HG03108 (cell line): Measurements from ENCODE around the gene EME2.

Experiments
- ATAC-seq: cut with Tn5 transposase; IDR thresholded peaks from one replicate; pipeline ENCODE4 v1.9.1; 2021; ENCODE audit warnings: moderate library complexity; ENCODE audit not compliant: unreplicated experiment

EME2 gene

DNA sequence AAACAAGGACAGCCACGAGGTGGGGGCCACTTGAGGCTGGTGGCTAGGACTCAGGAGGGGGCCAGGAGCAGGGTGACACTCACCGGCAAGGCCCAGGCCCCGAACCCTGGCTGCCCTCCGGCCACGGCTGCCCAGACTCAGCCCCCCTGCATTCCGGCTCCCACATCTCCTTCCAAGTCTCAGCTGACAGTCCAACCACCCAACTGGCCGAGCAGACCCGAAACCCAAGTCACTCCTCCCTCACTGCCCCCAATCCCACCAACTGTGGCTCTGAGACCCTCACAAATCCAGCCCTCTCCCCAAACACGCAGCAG lies 44.6 kb downstream of the EME2 start:
- ATAC-seq, result no peak

DNA sequence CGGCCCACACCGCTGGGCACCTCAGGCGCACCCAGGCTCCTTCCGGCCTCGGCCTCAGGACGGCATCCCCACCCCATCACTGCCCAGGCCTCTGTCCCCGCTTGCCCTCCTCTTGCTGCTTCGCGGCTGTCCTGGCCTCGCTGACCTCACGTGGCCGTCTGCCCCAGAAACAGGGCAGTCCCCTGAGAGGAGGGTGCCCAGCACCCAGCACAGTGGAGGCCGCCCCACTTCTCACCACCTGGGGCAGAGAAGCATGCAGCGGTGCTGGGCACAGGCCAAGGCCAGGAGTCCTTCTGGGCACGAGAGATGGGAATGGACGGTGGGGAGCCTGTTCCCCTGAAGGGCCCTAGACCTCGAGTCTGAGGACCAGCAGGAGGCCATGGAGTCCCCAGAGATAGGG lies 45.1 kb downstream of the EME2 start:
- ATAC-seq, result no peak

DNA sequence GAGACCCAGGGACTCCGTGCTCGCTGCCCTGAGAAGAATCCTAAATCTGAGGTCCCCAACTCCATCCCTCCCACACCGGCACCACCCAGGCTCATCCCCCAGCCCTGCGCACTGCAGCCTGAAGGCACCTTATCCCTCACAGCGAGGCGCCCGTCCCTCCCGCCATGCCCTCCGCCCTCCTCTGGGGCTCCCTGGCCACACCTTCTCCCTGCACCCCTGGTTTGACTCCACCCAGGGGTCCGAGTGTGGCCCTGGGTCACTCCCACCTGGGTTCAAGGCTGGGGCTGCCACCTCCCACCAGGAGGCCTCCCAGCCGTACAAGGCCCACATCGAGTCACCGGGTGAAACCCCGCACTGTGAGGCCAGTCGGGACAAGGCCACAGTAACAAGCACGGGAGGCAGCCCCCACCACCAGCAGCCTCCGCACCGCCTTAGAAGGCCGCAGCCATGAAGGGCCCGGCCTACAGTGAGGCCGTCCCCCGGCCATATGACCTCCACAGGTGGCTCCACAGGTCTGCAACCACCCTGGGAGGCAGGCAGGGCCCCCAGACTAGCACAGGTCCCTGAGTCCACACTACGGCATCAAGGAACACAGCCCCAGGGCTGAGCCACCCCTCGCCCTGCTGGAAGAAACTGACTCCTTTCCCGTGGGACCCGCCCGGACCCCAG lies 45.7 kb downstream of the EME2 start:
- ATAC-seq, result no peak

DNA sequence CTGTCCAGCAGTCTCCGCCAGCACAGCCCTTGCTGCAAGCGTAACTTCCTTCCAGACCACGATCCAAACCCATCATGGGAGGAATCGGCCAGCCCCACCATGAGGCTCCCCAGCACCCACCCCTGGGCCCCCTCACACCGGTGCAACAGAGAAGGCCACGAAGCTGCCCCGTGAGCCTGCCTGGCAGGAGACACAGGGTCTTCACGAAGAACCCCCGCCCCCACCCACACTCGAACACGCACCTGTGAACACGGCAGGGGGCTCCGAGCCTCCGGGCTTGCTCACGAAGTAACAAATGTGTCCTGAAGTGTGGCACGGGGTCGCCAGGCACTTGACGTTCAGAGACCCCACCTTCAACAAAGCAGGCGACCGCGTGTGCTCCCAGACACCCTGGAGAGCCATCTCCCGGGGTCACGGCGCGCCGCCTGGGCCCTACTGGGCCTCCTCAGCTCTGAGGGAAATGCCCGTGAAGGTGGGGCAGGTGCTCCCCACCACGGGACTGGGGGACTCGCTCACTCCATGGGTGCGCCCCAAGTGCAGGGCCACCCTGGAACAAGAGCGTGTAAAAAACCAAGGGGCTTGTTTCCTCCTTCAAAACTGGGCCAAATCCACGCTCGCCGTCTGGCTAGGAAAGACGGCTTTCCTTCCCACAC lies 46.4 kb downstream of the EME2 start:
- ATAC-seq, result no peak

DNA sequence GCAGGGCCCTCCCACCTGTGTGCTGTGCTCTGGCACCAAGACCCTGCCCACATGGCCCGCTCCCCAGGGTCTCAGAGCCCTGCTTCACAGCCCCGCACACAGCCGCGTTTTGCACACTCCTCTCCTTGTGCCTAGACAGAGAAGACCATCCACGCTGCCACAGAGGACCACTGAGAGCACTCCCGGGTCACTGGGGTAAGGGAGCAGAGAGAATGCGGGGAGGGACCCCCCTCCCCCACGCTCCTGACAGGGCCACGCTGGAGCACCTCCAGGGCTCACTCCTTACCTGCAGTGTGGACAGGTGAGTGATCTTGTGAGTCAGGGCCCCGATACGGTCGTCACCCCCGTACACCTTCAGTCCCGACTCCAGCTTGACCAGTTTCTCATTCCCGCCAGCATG lies 47.0 kb downstream of the EME2 start:
- ATAC-seq, result no peak

DNA sequence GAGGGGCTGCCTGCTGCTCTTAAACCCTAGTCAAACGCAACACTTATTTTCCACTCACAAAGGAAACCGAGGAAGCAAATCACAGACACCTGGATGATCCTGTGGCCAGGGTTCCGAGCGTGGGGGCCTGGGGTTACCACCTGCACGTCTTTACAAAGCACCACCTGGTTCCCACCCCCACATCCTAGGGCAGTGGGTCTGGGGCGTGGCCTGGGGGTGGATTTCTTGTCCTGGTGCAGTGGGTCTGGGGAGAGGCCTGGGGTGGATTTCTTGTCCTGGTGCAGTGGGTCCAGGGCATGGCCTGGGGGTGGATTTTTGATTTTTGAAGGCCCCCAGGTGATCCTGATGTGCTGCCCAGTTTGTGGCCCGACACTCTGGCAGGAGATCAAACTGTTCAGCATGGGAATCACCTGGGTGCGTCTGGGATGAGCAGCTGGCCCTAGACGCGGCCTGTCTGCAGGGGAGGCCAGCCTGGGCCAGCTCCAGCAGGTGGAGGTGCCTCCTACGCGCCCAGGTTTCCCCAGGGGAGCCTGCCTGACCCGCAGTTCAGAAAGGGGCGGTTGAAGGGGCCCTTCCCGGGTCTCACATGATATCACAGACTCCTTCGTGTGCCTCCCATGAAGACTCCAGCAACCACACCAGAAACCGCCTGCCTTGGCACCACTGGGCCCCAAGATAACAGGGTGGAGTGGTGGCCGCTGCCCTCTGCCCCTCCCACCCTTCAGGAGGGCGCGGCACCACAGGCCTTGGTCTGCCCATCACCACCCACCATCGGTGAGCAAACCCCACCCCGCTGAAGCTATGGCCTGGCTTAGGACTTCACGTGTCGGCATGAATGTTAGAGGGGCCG lies 47.7 kb downstream of the EME2 start:
- no peak for ATAC-seq

DNA sequence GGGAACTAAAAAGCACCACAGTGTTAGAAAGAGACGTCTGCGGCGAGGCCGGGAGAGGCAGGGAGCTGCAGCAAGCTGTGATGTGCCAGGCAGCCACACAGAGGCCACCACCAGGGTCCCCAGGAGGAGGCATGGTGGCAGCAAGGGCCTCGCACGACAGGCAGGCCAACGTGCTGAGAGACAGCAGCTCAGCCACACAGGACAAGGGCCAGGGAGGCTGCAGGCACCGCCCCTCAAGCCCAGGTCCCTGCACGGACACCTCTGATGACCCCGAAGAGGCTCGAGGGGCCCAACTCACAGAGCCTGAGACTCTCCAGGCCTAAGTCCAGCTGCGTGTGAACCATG lies 48.3 kb downstream of the EME2 start:
- ATAC-seq, result no peak

DNA sequence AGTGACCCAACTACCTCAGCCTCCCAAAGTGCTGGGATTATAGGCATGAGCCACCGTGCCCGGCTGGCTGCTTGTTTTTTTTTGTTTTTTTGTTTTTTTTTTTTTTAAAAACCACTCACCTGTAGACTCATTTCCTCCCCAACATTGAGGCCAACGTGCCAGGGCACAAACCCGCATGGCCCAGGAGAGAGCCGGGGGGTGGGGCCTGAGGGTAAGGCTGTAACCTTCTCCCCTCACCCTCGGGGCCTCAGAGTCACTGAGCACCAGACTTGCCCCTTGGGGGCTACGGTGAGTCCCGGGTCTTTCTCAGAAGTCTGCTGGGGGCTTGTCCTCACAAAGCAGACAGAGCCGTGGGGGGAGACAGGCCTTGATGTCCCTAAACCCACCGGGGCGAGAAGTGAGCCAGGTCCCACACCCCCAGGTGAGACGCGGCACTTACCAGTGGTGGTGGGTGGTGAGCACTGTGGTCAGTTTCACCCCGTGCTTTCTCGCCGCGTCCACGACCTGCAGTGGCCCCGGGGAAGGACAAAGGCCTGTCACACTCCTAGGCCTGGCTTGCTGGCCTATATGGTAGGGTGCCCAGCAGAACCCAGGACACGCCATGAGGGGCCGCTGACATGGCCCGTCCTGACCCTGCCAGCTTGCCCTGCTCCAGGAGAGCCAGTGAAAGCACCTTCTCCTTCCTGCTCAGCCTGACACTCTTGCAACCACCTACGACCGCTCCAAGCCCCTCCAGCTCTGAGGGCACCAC lies 49.4 kb downstream of the EME2 start:
- no peak for ATAC-seq

DNA sequence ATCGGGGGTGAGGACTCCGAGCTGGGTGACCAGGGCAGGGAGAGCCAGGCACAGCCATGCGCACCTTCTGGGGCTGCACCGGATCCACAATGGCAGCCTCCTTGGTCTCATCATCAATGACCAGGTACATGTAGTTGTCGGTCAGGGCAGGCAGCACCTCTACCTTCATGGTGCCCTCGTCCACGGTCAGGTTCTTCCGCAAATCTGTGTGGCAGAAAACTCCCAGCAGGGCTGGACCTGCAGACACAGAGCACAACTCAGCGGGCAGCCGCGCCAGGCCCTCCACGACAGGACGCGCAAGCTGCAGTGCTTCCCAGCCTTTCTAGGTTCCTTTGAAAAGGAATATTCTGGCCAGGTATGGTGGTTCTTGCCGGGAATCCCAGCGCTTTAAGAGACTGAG lies 50.2 kb downstream of the EME2 start:
- ATAC-seq, result no peak

DNA sequence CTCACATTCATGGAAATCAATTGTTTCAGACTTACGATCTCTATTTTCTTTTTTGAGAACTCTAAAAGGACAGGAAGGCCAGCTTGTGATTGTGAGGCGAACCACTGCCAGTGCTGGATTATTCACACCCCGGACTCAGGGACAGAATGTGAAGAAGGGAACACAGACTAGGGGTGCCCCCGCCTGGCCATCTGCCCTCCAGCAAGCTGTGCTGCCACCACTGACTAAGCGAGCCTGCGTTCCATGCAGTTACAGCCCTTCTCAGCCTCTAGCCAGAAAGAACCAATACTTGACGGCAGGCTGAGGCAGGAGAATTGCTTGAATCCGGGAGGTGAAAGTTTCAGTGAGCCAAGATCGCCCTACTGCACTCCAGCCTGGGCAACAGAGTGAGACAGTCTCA lies 51.2 kb downstream of the EME2 start:
- no peak for ATAC-seq

DNA sequence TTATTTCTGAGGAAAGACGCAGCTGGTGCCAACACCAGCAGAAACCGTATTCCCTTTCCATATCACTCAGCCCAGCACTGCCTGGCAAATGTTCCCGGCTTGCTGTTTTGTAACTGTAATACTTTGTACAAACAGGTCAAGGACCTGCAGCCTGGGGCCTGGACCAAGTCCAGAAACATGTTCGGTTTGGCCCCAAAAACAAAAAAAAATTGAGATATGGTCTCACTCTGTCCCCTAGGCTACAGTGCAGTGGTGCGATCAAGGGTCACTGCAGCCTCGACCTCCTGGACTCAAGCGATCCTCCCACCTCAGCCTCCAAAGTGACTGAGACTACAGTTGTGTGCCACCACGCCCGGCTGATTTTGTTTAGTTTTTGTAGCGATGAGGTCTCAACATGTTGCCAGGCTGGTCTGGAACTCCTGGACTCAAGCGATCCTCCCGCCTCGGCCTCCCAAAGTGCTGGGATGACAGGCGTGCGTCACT lies 52.8 kb downstream of the EME2 start:
- ATAC-seq, result no peak
